Duodenal mucosa (tissue), 2 donors: Measurements from ENCODE around the gene XK.
"Not testable (repeated sequence)": the region's sequence is repeated elsewhere in the genome, so short reads cannot be mapped to it uniquely, and the experiment has no call there.

Experiments used
- H3K27ac ChIP-seq: one replicate; pipeline ENCODE4 v1.7.0; 2013; ENCODE audit warnings: low read depth, low read length
- H3K27me3 ChIP-seq, 2 donors: one replicate each; pipeline ENCODE4 v1.7.0; 2013; ENCODE audit warnings: low read length in 2 of 2, control low read depth in 1 of 2; ENCODE audit not compliant: insufficient read depth in 2 of 2, control insufficient read depth in 1 of 2
- H3K36me3 ChIP-seq, 2 donors: one replicate each; pipeline ENCODE4 v1.7.0; 2013; ENCODE audit warnings: low read length in 2 of 2, control low read depth in 1 of 2; ENCODE audit not compliant: insufficient read depth in 2 of 2, control insufficient read depth in 1 of 2
- H3K4me1 ChIP-seq, 2 donors: one replicate each; pipeline ENCODE4 v1.7.0; 2013; ENCODE audit warnings: low read length in 2 of 2, control low read depth in 1 of 2; ENCODE audit not compliant: insufficient read depth in 2 of 2, control insufficient read depth in 1 of 2
- H3K4me3 ChIP-seq, 2 donors: one replicate each; pipeline ENCODE4 v1.7.0; 2013; ENCODE audit warnings: low read length in 2 of 2, low read depth in 1 of 2
- H3K9ac ChIP-seq, 2 donors: one replicate each; pipeline ENCODE4 v1.7.0; 2013; ENCODE audit warnings: low read length in 2 of 2, low read depth in 1 of 2
- H3K9me3 ChIP-seq, 2 donors: one replicate each; pipeline ENCODE4 v1.7.0; 2013; ENCODE audit warnings: low read length in 2 of 2, control low read depth in 1 of 2; ENCODE audit not compliant: control insufficient read depth in 1 of 2

XK gene

GRCh38 chrX:37767430-37767829 lies 81.8 kb downstream of the XK start:
- Histone ChIP-seq H3K4me1 (no peaks in the 10 kb centered on the region), H3K27ac (no peak overlapping the region), H3K36me3 (no peaks in the 10 kb centered on the region), H3K9ac (no peak overlapping the region), H3K4me3 (no peak overlapping the region), H3K9me3 (no peaks in the 10 kb centered on the region), H3K27me3 (no peaks in the 10 kb centered on the region)

GRCh38 chrX:37768866-37769265 lies 83.3 kb downstream of the XK start:
- H3K4me3 ChIP-seq: not testable (repeated sequence)

GRCh38 chrX:37776283-37776986 lies 90.8 kb downstream of the XK start:
- Histone ChIP-seq H3K9ac (no peak overlapping the region), H3K27me3 (no peaks in the 10 kb centered on the region), H3K9me3 (no peaks in the 10 kb centered on the region), H3K4me1 (no peaks in the 10 kb centered on the region), H3K36me3 (no peaks in the 10 kb centered on the region), H3K27ac (no peak overlapping the region), H3K4me3 (no peak overlapping the region)

More at GRCh38 chrX:37768866-37769265, 83.3 kb downstream of the XK start:
- H3K9me3 ChIP-seq, H3K4me1 ChIP-seq, H3K36me3 ChIP-seq, H3K9ac ChIP-seq, H3K27ac ChIP-seq, H3K27me3 ChIP-seq: not testable (repeated sequence)

- no peak overlapping the region for H3K27ac ChIP-seq
- H3K9me3 ChIP-seq: no peaks in the 10 kb centered on the region
- no peak overlapping the region for H3K4me3 ChIP-seq
- no peak overlapping the region for H3K9ac ChIP-seq
- H3K27me3 ChIP-seq: no peaks in the 10 kb centered on the region
- no peaks in the 10 kb centered on the region for H3K4me1 ChIP-seq
- H3K36me3 ChIP-seq: no peaks in the 10 kb centered on the region
Observed at GRCh38 chrX:37776987-37777325, 91.4 kb downstream of the XK start.

GRCh38 chrX:37779857-37780256 lies 94.3 kb downstream of the XK start, which contains the start of gene CYBB:
Gene CYBB, plus strand, starts transcription at chrX:37780059. Its CDS starts 19 bp downstream, at chrX:37780078.
- H3K36me3 ChIP-seq: no peaks in the 10 kb centered on the region
- no peak within 1 kb of the TSS for H3K9ac ChIP-seq
- H3K4me1 ChIP-seq: no peaks in the 10 kb centered on the region
- H3K4me3 ChIP-seq: no peak within 1 kb of the TSS
- H3K9me3 ChIP-seq: no peaks in the 10 kb centered on the region
- H3K27ac ChIP-seq: no peak within 1 kb of the TSS
- H3K27me3 ChIP-seq: no peaks in the 10 kb centered on the region

- Histone ChIP-seq H3K4me3 (peak overlapping the region in 1 of 2 donors; percentile 29), H3K9ac (no peak overlapping the region), H3K9me3 (no peaks in the 10 kb centered on the region), H3K27me3 (no peaks in the 10 kb centered on the region), H3K27ac (no peak overlapping the region), H3K36me3 (no peaks in the 10 kb centered on the region), H3K4me1 (no peaks in the 10 kb centered on the region)
Observed at GRCh38 chrX:37781081-37781480, 95.5 kb downstream of the XK start.
